OCI-LY3 (cell line): ENCODE data around the gene PEX10.

Experiments
- H2AFZ ChIP-seq: fragments of 200-600, 300-600 bp; shearing (Covaris generic); 2 replicates; pipeline ENCODE4 v1.6.0; 2014; ENCODE audit warnings: antibody characterized with exemption, low read depth, low read length
- H3K27ac ChIP-seq: fragments of 200-600, 300-600 bp; sonication (generic); 2 replicates; pipeline ENCODE4 v1.5.1; 2014; ENCODE audit warnings: mild to moderate bottlenecking, low read length, moderate library complexity, mixed read lengths
- H3K27me3 ChIP-seq: fragments of 200-600, 300-600 bp; sonication (generic); 2 replicates; pipeline ENCODE4 v1.6.1; 2014; ENCODE audit warnings: low read depth, low read length, mixed read lengths
- H3K36me3 ChIP-seq: fragments of 200-600, 300-600 bp; sonication (generic); replicated peaks from 2 replicates; pipeline ENCODE3; 2014; ENCODE audit warnings: low read depth, low read length, mixed read lengths
- H3K4me1 ChIP-seq: fragments of 300-600, 200-600 bp; sonication (generic); 2 replicates; pipeline ENCODE4 v1.6.1; 2014; ENCODE audit warnings: low read length, mixed read lengths
- H3K4me2 ChIP-seq: fragments of 200-600, 300-600 bp; sonication (generic); 2 replicates; pipeline ENCODE4 v1.6.1; 2014; ENCODE audit warnings: low read length, mixed read lengths
- H3K4me3 ChIP-seq: fragments of 300-600, 200-600 bp; sonication (generic); 2 replicates; pipeline ENCODE4 v1.5.1; 2014; ENCODE audit warnings: antibody characterized with exemption, mild to moderate bottlenecking, low read length, moderate library complexity
- H3K79me2 ChIP-seq: fragments of 300-600, 200-600 bp; shearing (Covaris generic); 2 replicates; pipeline ENCODE4 v1.6.1; 2014; ENCODE audit warnings: mild to moderate bottlenecking, low read length, mixed read lengths
- H3K9ac ChIP-seq: fragments of 300-600, 200-600 bp; shearing (Covaris generic); 2 replicates; pipeline ENCODE4 v1.6.0; 2014; ENCODE audit warnings: mild to moderate bottlenecking, low read length, moderate library complexity
- H3K9me3 ChIP-seq: fragments of 200-600, 300-600 bp; shearing (Covaris generic); 2 replicates; pipeline ENCODE4 v1.6.1; 2014; ENCODE audit warnings: low read length, mixed read lengths; ENCODE audit not compliant: insufficient read depth
- H4K20me1 ChIP-seq: fragments of 200-600, 300-600 bp; sonication (generic); 2 replicates; pipeline ENCODE4 v1.6.1; 2016; ENCODE audit warnings: low read length, mixed read lengths; ENCODE audit not compliant: insufficient read depth
- EZH2phosphoT487 ChIP-seq: fragments of 200-600 bp; shearing (Covaris generic); IDR thresholded peaks from 2 replicates; pipeline ENCODE4 v1.6.1; 2018; ENCODE audit warnings: antibody characterized with exemption, mixed run types, low read depth
- TF ChIP-seq, protein P1 (sequence below): fragments of 200-600, 300-600 bp; sonication (generic); IDR thresholded peaks from 2 replicates; pipeline ENCODE4 v1.5.1; 2014; ENCODE audit warnings: antibody characterized with exemption, low read length, low read depth

Gene PEX10

DNA sequence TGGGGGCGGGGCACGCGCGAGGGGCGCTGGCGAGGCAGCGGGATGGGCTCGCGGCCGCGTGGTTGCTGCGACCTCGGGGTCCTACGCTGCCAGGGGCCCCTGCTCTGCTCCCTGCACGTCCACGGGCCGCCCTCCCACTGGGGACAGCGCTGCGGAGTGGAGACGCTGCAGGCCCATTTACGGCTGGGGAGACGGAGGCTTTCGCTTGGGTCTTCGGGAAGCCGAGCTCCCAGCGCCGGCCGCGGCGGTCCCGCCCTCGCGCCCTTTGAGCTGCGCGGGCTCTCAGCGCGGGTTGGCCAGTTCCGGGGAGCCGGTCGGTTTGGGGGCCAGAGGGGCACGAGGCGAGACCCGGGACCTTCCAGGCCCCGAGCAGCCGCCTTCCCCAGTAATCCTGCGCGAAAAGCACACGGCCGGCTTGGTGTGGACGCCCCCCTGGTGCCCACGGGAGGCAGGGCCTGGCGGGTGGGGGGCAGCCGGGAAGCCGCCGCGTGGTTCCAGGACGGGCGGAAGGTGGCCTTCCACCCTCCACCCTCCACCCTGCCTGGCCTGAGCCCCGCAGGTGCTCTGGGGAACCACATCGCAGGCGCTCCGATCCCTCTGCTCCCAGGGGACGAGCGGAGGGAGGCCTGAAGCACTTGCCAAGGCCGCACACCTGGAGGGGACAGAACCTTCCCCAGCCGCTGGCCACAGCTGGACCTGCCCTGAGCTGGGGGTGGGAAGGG lies 570 bp upstream of the PEX10 start:
- Histone ChIP-seq H3K4me1 (peaks cover 34% of the 10 kb centered on the region), H2AFZ (no peak overlapping the region), H3K9me3 (no peaks in the 10 kb centered on the region), H3K4me2 (peak overlapping the region; percentile 94), H3K9ac (peak overlapping the region; percentile 86), H3K79me2 (peaks cover 22% of the 10 kb centered on the region), H3K4me3 (peak overlapping the region; percentile 80), H3K27me3 (peaks cover 14% of the 10 kb centered on the region; the same call in 1 of the 2 replicates), H4K20me1 (no peaks in the 10 kb centered on the region), H3K27ac (peak overlapping the region; percentile 61), H3K36me3 (no peaks in the 10 kb centered on the region)
- TF ChIP-seq, protein P1, sequence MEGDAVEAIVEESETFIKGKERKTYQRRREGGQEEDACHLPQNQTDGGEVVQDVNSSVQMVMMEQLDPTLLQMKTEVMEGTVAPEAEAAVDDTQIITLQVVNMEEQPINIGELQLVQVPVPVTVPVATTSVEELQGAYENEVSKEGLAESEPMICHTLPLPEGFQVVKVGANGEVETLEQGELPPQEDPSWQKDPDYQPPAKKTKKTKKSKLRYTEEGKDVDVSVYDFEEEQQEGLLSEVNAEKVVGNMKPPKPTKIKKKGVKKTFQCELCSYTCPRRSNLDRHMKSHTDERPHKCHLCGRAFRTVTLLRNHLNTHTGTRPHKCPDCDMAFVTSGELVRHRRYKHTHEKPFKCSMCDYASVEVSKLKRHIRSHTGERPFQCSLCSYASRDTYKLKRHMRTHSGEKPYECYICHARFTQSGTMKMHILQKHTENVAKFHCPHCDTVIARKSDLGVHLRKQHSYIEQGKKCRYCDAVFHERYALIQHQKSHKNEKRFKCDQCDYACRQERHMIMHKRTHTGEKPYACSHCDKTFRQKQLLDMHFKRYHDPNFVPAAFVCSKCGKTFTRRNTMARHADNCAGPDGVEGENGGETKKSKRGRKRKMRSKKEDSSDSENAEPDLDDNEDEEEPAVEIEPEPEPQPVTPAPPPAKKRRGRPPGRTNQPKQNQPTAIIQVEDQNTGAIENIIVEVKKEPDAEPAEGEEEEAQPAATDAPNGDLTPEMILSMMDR: no peak
- no peak for TF ChIP-seq EZH2phosphoT487

DNA sequence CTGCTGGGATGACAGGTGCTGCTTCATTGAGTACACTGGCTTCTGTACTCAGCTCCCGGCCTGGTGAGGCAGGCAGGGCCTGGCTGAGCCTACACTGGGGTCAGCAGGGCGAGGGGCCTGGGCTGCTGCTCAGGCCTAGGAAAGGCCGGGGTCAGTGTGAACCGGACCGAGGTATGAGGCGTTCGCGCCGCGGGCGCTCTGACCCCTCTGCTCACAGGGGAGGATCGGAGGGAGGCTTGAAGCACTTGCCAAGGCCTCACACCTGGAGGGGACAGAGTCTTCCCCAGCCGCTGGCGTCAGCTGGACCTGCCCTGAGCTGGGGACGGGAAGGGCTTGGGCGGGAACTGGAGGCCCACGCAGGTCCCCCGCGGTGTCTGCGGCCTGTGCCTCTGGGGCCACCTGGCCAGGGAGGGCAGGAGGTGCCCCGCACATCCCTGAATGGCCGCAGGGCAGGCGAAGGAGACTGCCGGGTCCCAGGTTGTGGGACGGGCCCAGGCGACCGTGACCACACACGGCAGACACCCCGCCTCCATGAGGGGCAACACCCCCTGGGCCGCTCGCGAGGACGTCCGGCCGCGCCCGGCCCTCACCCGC lies 466 bp downstream of the PEX10 start:
- Histone ChIP-seq H2AFZ (no peak overlapping the region; the same call in 1 of the 2 replicates), H3K4me3 (peak overlapping the region; percentile 85), H3K27ac (no peak overlapping the region)

DNA sequence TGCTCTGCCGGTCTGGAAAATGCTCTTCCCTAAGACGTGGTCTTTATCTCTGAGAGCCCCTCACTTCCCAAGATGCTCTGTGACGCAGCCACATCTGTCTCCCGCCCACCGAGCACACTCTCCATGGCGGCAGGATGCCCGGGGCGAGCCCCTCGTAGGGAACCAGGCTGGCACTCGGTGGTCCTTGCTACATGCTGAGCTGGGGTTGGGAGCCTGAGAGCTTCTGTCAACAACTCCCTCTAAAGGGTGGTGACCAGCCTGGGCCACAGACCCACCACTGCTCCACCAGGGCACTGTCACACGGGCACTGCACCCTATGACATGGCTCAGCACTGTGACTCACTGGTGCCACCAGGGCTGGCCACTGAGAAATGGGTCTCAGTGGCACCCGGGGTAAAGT lies 2.6 kb downstream of the PEX10 start:
- peaks cover 4% of the 10 kb centered on the region for H3K36me3 ChIP-seq
- peaks cover 22% of the 10 kb centered on the region for H3K79me2 ChIP-seq
- H3K9ac ChIP-seq: no peak overlapping the region
- H3K4me1 ChIP-seq: peaks cover 16% of the 10 kb centered on the region
- no peak overlapping the region for H3K27ac ChIP-seq
- H2AFZ ChIP-seq: no peak overlapping the region
- TF ChIP-seq EZH2phosphoT487: no peak
- TF ChIP-seq, protein P1: no peak
- H3K9me3 ChIP-seq: no peaks in the 10 kb centered on the region
- no peak overlapping the region for H3K4me2 ChIP-seq
- H3K4me3 ChIP-seq: no peak overlapping the region
- H3K27me3 ChIP-seq: no peaks in the 10 kb centered on the region
- no peaks in the 10 kb centered on the region for H4K20me1 ChIP-seq

More for the DNA sequence above, 466 bp downstream of the PEX10 start:
- Histone ChIP-seq H4K20me1 (no peaks in the 10 kb centered on the region), H3K9me3 (no peaks in the 10 kb centered on the region), H3K4me1 (peaks cover 34% of the 10 kb centered on the region), H3K36me3 (no peaks in the 10 kb centered on the region), H3K27me3 (0 out of 2 replicates have a peak, but pooled peaks cover 8% of the 10 kb centered on the region), H3K9ac (peak overlapping the region; percentile 67), H3K4me2 (peak overlapping the region; percentile 83), H3K79me2 (peaks cover 22% of the 10 kb centered on the region)
- TF ChIP-seq, protein P1: no peak
- TF ChIP-seq EZH2phosphoT487: no peak

DNA sequence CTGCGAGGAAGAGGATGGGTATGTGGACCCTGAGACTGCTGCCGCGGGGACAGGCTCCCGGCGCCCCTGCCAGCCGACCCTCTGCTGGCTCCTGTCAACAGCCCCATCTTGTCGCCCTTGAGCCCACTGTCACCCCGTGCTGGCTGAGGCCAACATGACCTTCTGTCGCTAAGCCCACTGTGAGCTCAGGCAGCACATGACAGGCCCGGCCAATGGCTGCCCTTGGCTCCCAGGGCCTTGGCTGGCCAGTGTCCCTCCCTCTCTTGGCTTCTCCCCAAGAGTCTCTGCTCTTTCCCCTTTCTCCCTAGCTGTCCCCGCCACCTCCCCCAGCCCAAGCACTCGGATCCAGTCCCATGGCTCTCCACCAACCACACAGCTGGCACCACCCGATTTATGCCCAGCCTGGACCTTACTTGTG lies 3.5 kb downstream of the PEX10 start:
- Histone ChIP-seq H3K4me3 (no peak overlapping the region), H3K9me3 (no peaks in the 10 kb centered on the region), H3K27me3 (no peaks in the 10 kb centered on the region), H3K27ac (no peak overlapping the region), H3K36me3 (peaks cover 13% of the 10 kb centered on the region), H3K79me2 (peaks cover 21% of the 10 kb centered on the region), H3K4me2 (no peak overlapping the region), H2AFZ (no peak overlapping the region), H4K20me1 (no peaks in the 10 kb centered on the region), H3K4me1 (peaks cover 8% of the 10 kb centered on the region), H3K9ac (no peak overlapping the region)
- no peak for TF ChIP-seq EZH2phosphoT487
